DMS 273 treated with DMSO at 0.1 percent for 48 hours (cell line): ENCODE results near the gene PSMB10.

Source experiments
- DNase-seq: peaks from one replicate; lab custom pipeline; 2025; lab: John Stamatoyannopoulos, UW

PSMB10 gene

DNA sequence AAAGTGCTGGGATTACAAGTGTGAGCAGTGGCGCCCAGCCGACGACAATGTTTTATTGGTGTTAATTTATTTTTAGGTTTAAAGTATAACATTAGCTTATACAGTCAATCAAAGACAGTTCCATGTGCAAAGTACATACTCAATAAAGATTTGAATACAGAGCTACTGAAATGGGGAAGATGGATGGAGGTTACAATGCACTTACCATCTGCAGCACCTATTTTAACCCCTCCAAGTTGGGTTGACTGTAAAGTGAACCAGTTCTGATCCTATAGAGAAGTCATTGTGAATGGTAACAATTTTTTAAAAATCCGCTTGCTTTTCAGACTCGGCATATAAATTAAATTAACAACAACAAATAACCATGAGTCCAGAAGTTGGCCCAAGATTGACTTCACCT is 44.3 kb downstream of the PSMB10 start:
- no peak for DNase-seq

- DNase-seq = no peak
These were observed 48.3 kb downstream of the PSMB10 start for GRCh38 chr16:67888331-67888730.

GRCh38 chr16:67886387-67886786 is 50.3 kb downstream of the PSMB10 start:
- DNase-seq = no peak

- no peak for DNase-seq
These were observed 50.7 kb downstream of the PSMB10 start for GRCh38 chr16:67885976-67886375.

DNA sequence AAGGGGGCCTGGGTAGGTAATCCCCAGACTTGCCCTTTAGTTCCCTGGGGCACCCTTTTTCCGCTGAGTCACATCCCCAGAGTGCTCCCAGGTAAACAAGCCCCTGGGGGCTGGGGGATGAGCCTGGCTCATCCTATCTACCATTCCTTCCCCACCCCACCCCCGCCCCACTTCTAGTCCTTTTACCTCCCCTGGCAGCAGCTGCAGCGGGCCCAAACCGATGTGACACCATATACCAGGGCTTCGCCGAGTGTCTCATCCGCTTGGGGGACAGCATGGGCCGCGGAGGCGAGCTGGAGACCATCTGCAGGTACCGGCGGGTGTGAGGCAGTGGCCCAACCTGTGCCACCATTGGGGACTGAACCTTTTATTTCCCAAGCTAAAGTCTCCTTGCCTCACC is 51.1 kb downstream of the PSMB10 start:
- no peak for DNase-seq

DNA sequence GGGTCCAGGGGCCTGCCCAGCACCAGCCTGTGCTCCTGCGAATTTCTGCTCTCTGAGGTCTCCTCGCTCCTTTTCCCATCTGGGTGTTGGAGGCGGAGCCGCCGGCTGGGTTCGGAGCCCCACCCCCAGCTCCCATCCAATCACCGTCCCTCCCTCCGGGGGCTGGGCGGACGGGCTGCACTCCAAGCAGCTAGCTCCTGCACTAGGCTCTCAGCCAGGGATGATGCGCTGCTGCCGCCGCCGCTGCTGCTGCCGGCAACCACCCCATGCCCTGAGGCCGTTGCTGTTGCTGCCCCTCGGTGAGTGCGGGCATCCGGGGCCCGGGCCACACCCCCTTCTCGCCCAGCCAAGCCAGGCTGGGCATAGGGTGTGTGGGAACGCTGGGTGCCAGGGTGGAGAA is 52.0 kb downstream of the PSMB10 start, which contains the start of gene NRN1L:
TSS of gene NRN1L (plus strand) at position 202 of the 400 bp plus-strand sequence. CDS start at position 221, 19 bp downstream.
- DNase-seq = peak; percentile 74
